Lower leg skin (tissue), 3 donors: ENCODE measurements around the gene RAD1.

Experiments
- POLR2A ChIP-seq, 2 donors: fragments of 450-650 bp; IDR thresholded peaks; one replicate each; pipeline ENCODE4 v1.6.1; 2016 to 2017; ENCODE audit warnings: antibody characterized with exemption in 2 of 2, mild to moderate bottlenecking in 1 of 2, moderate library complexity in 1 of 2
- TF ChIP-seq, protein P1 (sequence below), 3 donors: fragments of 450-650 bp; IDR thresholded peaks; one replicate each; pipeline ENCODE4 v1.5.1; 2016; ENCODE audit warnings: antibody characterized with exemption in 3 of 3, mild to moderate bottlenecking in 3 of 3, moderate library complexity in 2 of 3

DNA sequence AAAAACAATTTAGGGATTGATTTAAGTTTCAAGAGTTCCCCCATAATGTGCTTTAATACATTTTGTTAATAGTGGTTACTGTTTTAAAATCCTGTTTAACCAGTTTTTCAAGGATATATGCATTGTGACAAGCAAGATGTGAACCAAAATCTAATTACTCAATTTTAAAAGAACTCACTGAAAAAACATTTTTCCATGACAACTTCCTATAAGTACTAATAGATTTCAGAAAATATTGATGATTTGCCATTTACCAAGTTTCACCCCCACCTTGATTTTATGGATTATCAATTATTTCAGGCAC, 9.1 kb upstream of the RAD1 start:
- TF ChIP-seq POLR2A (IDR thresholded peaks at IDR 0.05) = no peak
- TF ChIP-seq, protein P1, sequence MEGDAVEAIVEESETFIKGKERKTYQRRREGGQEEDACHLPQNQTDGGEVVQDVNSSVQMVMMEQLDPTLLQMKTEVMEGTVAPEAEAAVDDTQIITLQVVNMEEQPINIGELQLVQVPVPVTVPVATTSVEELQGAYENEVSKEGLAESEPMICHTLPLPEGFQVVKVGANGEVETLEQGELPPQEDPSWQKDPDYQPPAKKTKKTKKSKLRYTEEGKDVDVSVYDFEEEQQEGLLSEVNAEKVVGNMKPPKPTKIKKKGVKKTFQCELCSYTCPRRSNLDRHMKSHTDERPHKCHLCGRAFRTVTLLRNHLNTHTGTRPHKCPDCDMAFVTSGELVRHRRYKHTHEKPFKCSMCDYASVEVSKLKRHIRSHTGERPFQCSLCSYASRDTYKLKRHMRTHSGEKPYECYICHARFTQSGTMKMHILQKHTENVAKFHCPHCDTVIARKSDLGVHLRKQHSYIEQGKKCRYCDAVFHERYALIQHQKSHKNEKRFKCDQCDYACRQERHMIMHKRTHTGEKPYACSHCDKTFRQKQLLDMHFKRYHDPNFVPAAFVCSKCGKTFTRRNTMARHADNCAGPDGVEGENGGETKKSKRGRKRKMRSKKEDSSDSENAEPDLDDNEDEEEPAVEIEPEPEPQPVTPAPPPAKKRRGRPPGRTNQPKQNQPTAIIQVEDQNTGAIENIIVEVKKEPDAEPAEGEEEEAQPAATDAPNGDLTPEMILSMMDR (IDR thresholded peaks at IDR 0.05) = no peak
